KMS-11 (cell line): ENCODE measurements around the gene MVK.
"Not testable (repeated sequence)": the region's sequence is repeated elsewhere in the genome, so short reads cannot be mapped to it uniquely, and the experiment has no call there.

Experiments used
- H2AFZ ChIP-seq: fragments of 200-600 bp; sonication (generic); 2 replicates; pipeline ENCODE4 v1.6.1; 2016; ENCODE audit warnings: antibody characterized with exemption, mixed run types, low read depth
- H3K27ac ChIP-seq: fragments of 200-600 bp; sonication (generic); 2 replicates; pipeline ENCODE4 v1.6.1; 2016; ENCODE audit warnings: mild to moderate bottlenecking, mixed run types
- H3K27me3 ChIP-seq: fragments of 200-600 bp; sonication (generic); 2 replicates; pipeline ENCODE4 v1.6.1; 2017; ENCODE audit warnings: mild to moderate bottlenecking, low read depth, mixed run types, moderate library complexity; ENCODE audit not compliant: insufficient read depth
- H3K36me3 ChIP-seq: fragments of 200-600 bp; sonication (generic); 2 replicates; pipeline ENCODE4 v1.6.1; 2017; ENCODE audit warnings: mild to moderate bottlenecking, mixed run types; ENCODE audit not compliant: insufficient read depth
- H3K4me1 ChIP-seq: fragments of 200-600 bp; sonication (generic); 2 replicates; pipeline ENCODE4 v1.6.1; 2016; ENCODE audit warnings: mild to moderate bottlenecking, low read depth, mixed run types; ENCODE audit not compliant: poor library complexity, severe bottlenecking
- H3K4me2 ChIP-seq: fragments of 200-600 bp; sonication (generic); 2 replicates; pipeline ENCODE4 v1.7.0; 2016; ENCODE audit warnings: mild to moderate bottlenecking, mixed run types
- H3K4me3 ChIP-seq: fragments of 200-600 bp; sonication (generic); IDR thresholded peaks from 2 replicates; pipeline ENCODE4 v1.6.1; 2017; ENCODE audit warnings: low read depth, low read length, mixed read lengths; ENCODE audit not compliant: insufficient read depth
- H3K79me2 ChIP-seq: fragments of 200-600 bp; sonication (generic); 2 replicates; pipeline ENCODE4 v1.6.1; 2016; ENCODE audit warnings: low read depth, mixed run types; ENCODE audit not compliant: insufficient read depth
- H3K9ac ChIP-seq: fragments of 200-600 bp; sonication (generic); 2 replicates; pipeline ENCODE4 v1.6.1; 2016; ENCODE audit warnings: mild to moderate bottlenecking, mixed run types
- H4K20me1 ChIP-seq: fragments of 200-600 bp; sonication (generic); 2 replicates; pipeline ENCODE4 v1.6.1; 2016; ENCODE audit warnings: mild to moderate bottlenecking, mixed run types; ENCODE audit not compliant: insufficient read depth
- CTCF ChIP-seq: fragments of 200-600 bp; sonication (generic); conservative IDR thresholded peaks from 2 replicates; pipeline ENCODE4 v1.6.1; 2017; ENCODE audit warnings: low read depth, mild to moderate bottlenecking, antibody characterized with exemption, low read length, moderate library complexity, mixed read lengths

MVK gene

GRCh38 chr12:109600481-109600880 lies 26.9 kb downstream of the MVK start:
- H3K4me1 ChIP-seq: no peaks in the 10 kb centered on the region
- no peaks in the 10 kb centered on the region for H3K79me2 ChIP-seq
- no peak overlapping the region for H2AFZ ChIP-seq
- no peak overlapping the region for H3K4me2 ChIP-seq
- no peak overlapping the region for H3K27ac ChIP-seq
- no peaks in the 10 kb centered on the region for H3K36me3 ChIP-seq
- H4K20me1 ChIP-seq: no peaks in the 10 kb centered on the region
- no peak overlapping the region for H3K4me3 ChIP-seq
- H3K9ac ChIP-seq: no peak overlapping the region
- H3K27me3 ChIP-seq: no peaks in the 10 kb centered on the region
- no peak for TF ChIP-seq CTCF

DNA sequence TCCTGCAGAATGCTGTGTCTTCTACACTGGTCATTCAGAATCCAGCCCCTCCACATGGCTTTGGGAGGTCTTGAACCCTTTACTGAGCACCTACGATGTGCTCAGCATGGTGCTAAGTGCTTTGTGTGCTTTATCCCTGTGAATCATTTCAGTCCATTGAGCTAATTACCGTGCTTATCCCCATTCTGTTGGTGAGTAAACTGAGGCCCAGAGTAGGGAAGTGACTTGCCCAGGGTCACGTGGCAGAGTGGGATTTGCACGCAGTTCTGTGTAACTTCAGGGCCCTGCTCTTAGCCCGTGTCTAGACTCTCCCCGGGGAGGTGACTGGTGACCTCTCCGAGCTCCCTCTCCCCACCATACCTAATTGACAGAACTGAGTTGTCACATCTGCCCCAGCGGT lies 27.4 kb downstream of the MVK start:
- Histone ChIP-seq H3K27me3 (no peaks in the 10 kb centered on the region), H4K20me1 (no peaks in the 10 kb centered on the region), H3K4me2 (no peak overlapping the region), H2AFZ (no peak overlapping the region), H3K9ac (no peak overlapping the region), H3K27ac (no peak overlapping the region), H3K4me3 (no peak overlapping the region), H3K79me2 (no peaks in the 10 kb centered on the region), H3K4me1 (no peaks in the 10 kb centered on the region), H3K36me3 (no peaks in the 10 kb centered on the region)
- TF ChIP-seq CTCF: no peak

DNA sequence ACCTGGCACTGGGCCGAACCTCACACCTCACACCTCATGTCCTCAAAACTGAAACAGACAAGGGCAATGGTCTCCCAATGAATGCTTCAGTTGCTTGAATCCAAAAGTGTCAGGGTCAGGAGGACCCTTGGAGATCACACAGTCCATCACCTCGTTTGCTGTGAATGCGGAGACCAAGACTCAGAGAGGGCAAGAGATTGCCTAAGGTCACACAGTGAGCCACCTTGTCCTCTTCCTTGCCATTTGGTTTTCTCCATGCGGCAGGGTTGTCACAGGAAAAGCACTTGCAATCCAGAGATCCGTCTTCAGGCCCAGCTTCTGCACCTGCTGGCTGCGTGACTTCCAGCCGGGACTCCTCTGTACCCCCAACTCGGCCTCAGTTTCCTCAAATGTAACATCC lies 28.0 kb downstream of the MVK start:
- no peak overlapping the region for H3K4me3 ChIP-seq
- no peak overlapping the region for H3K27ac ChIP-seq
- no peaks in the 10 kb centered on the region for H3K36me3 ChIP-seq
- no peak overlapping the region for H3K4me2 ChIP-seq
- H3K27me3 ChIP-seq: no peaks in the 10 kb centered on the region
- no peak overlapping the region for H3K9ac ChIP-seq
- H4K20me1 ChIP-seq: no peaks in the 10 kb centered on the region
- no peak overlapping the region for H2AFZ ChIP-seq
- no peaks in the 10 kb centered on the region for H3K4me1 ChIP-seq
- no peak for TF ChIP-seq CTCF
- H3K79me2 ChIP-seq: no peaks in the 10 kb centered on the region

- H3K27me3 ChIP-seq, H3K79me2 ChIP-seq, H2AFZ ChIP-seq, H3K27ac ChIP-seq, H3K36me3 ChIP-seq, H3K9ac ChIP-seq, H4K20me1 ChIP-seq, H3K4me2 ChIP-seq, H3K4me3 ChIP-seq, H3K4me1 ChIP-seq: not testable (repeated sequence)
Observed at GRCh38 chr12:109602132-109602531, 28.5 kb downstream of the MVK start.

DNA sequence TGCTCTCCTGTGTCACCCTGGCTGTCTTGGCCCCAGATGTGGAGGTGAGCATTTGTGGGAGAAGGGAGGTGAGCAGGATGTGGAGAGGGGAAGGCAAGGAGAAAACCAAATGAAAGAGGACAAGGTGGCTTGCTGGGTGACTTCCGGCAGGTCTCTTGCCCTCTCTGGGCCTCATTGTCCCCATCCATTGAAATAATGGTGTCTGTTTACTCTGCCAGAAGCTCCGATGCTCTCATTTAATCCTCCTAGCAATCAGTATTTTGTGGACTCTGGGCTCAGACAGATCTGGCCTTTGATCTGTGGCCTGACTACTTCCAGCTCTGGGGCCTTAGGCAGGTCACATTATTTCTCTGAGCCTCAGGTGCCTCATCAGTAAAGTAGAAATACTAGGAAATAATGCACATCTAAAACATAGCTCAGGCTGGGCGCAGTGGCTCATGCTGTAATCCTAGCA lies 30.6 kb downstream of the MVK start:
- no peaks in the 10 kb centered on the region for H3K36me3 ChIP-seq
- no peaks in the 10 kb centered on the region for H4K20me1 ChIP-seq
- H3K9ac ChIP-seq: no peak overlapping the region
- H3K27me3 ChIP-seq: no peaks in the 10 kb centered on the region
- H3K4me2 ChIP-seq: no peak overlapping the region
- H3K79me2 ChIP-seq: no peaks in the 10 kb centered on the region
- no peak overlapping the region for H3K4me3 ChIP-seq
- TF ChIP-seq CTCF: no peak
- no peak overlapping the region for H2AFZ ChIP-seq
- no peak overlapping the region for H3K27ac ChIP-seq
- H3K4me1 ChIP-seq: no peaks in the 10 kb centered on the region
